Activated naive CD4-positive, alpha-beta T cell treated with anti-CD3 and anti-CD28 coated beads, Interleukin-2, amount 10 ng/mL, durations not matched to agents 5 hours and 36 hours (primary cell): ENCODE data around the gene B3GALT6. TPM values are rescaled to one million over a fixed set of nuclear protein-coding genes. Genes with fewer than 3 reads are reported as not detected.

Experiments
- total RNA-seq, 2 experiments: library from RNA; stranded (reverse); gene quantifications; one replicate each; pipeline ENCODE4 v1.2.3, GENCODE V29; 2021

Gene B3GALT6
- total RNA-seq = 10 to 100 TPM; 17.3 to 18.5 TPM

GRCh38 chr1:1232208-1232795, at the start of gene B3GALT6:
B3GALT6 (plus strand) TSS chr1:1232237; CDS start chr1:1232279, 42 bp downstream.

GRCh38 chr1:1206376-1206965, 25.6 kb upstream of the B3GALT6 start, which contains the start of gene TNFRSF18:
TNFRSF18 (minus strand) TSS chr1:1206592; CDS start chr1:1206571, 21 bp downstream.

DNA sequence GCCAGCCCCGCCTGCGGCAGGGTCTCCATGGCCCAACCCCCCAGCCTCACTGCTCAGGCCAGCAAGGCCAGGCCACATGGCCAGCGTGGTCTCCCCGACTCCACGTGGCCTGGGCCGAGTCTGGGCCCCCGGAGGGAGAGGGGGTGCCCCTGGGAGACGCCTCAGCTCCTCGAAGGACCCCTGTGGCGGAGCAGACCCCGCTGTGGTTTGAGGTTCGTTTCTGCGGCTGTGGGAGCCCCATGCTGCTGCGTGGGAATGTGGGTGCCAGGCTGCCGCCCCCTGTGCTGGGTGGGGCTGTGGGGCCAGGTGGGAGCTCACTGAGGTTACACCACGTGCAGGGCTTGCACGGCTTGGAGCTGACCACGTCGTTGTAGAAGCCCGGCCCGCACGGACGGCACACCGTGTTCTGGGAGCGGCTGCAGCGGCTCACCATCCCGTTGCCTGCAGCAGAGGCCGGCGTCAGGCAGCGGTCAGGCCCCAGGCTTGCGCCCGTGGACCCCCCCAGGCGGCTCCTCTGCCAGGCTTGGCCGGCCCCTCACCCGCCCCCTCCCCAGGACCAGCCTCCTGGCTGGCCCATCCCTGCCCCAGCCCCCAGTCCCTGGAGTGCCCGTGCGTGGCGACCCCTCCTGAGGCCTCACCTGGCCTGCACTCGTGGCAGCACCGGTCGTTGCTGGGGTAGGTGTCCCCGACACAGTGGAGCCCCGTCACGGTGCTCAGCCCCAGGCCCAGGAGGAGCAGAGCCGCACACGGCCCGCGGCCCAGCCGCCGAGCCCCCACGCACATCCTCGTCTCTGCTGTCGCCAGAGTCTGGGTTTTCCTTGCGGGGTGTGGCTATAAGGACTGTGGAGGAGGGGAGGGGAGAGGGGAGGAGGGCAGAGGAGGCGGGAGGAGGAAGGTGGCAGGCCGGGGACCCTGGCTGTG, 18.4 kb upstream of the B3GALT6 start, which contains the start of gene TNFRSF4:
Gene TNFRSF4 (minus strand): TSS at position 809 of the 921 bp plus-strand sequence. CDS start 26 bp downstream, at position 783.

GRCh38 chr1:1231400-1232207, 433 bp upstream of the B3GALT6 start, which contains the start of gene SDF4:
SDF4 (minus strand) TSS chr1:1232001; CDS start chr1:1228772, 3,229 bp downstream.

GRCh38 chr1:1246577-1247340, 14.7 kb downstream of the B3GALT6 start, which contains the start of gene C1QTNF12:
C1QTNF12 (minus strand) TSS chr1:1246722; CDS start chr1:1246690, 32 bp downstream.

GRCh38 chr1:1273512-1274298, 41.7 kb downstream of the B3GALT6 start, which contains the start of gene UBE2J2:
UBE2J2 (minus strand) TSS chr1:1273854; CDS start chr1:1267992, 5,862 bp downstream.

Other genes starting within 250 kb of the B3GALT6 start
- not detected for gene HES4, start 232.1 kb upstream of the B3GALT6 start, total RNA-seq
- gene ISG15, start 218.7 kb upstream of the B3GALT6 start, total RNA-seq = 10 to 100 TPM; 87.5 to 92.8 TPM
- 1 to 10 TPM; 7.2 to 9.5 TPM for gene AGRN, start 212.1 kb upstream of the B3GALT6 start, total RNA-seq
- gene RNF223, start 157.9 kb upstream of the B3GALT6 start, total RNA-seq = not detected
- 10 to 100 TPM; 22.9 to 23.2 TPM for gene C1orf159, start 116.1 kb upstream of the B3GALT6 start, total RNA-seq
- gene TTLL10, start 58.4 kb upstream of the B3GALT6 start, total RNA-seq = under 1 TPM in 1 of 2 experiments, not detected in 1; 0.15 TPM
- gene TNFRSF18, start 25.6 kb upstream of the B3GALT6 start, total RNA-seq = 1 to 10 TPM; 7.6 to 9.3 TPM
- 10 to 100 TPM; 11.0 to 11.7 TPM for gene TNFRSF4, start 18.1 kb upstream of the B3GALT6 start, total RNA-seq
- gene SDF4, start 236 bp upstream of the B3GALT6 start, total RNA-seq = 10 to 100 TPM; 97.8 to 99.3 TPM
- 1 to 10 TPM; 2.5 to 3.2 TPM for gene C1QTNF12, start 14.5 kb downstream of the B3GALT6 start, total RNA-seq
- gene UBE2J2, start 41.6 kb downstream of the B3GALT6 start, total RNA-seq = 10 to 100 TPM; 60.2 to 62.5 TPM
- gene SCNN1D, start 48.2 kb downstream of the B3GALT6 start, total RNA-seq = 1 to 10 TPM; 4.1 to 6.2 TPM
- gene ACAP3, start 75.7 kb downstream of the B3GALT6 start, total RNA-seq = 10 to 100 TPM; 74.4 to 79.3 TPM
- gene PUSL1, start 76.4 kb downstream of the B3GALT6 start, total RNA-seq = 10 to 100 TPM; 18.5 to 19.6 TPM
- gene INTS11, start 92.4 kb downstream of the B3GALT6 start, total RNA-seq = 100 to 1,000 TPM; 112 to 114 TPM
- gene CPTP, start 92.6 kb downstream of the B3GALT6 start, total RNA-seq = 10 to 100 TPM; 21.3 to 21.6 TPM
- gene TAS1R3, start 99.0 kb downstream of the B3GALT6 start, total RNA-seq = 1 to 10 TPM in 1 of 2 experiments, under 1 TPM in 1; 0.73 to 1.1 TPM
- 10 to 100 TPM; 34.7 to 40.9 TPM for gene DVL1, start 117.2 kb downstream of the B3GALT6 start, total RNA-seq
- under 1 TPM in 1 of 2 experiments, not detected in 1; 0.12 TPM for gene MXRA8, start 126.3 kb downstream of the B3GALT6 start, total RNA-seq
- 10 to 100 TPM; 88.0 to 90.4 TPM for gene AURKAIP1, start 143.0 kb downstream of the B3GALT6 start, total RNA-seq
- 100 to 1,000 TPM; 120 to 122 TPM for gene CCNL2, start 167.1 kb downstream of the B3GALT6 start, total RNA-seq
- gene MRPL20, start 175.1 kb downstream of the B3GALT6 start, total RNA-seq = 10 to 100 TPM; 82.8 to 98.8 TPM
- not detected for gene ANKRD65, start 189.0 kb downstream of the B3GALT6 start, total RNA-seq
- under 1 TPM; 0.17 to 0.33 TPM for gene VWA1, start 203.5 kb downstream of the B3GALT6 start, total RNA-seq
- 1 to 10 TPM; 1.4 to 2.3 TPM for gene ATAD3C, start 217.5 kb downstream of the B3GALT6 start, total RNA-seq
- 10 to 100 TPM; 29.0 to 34.3 TPM for gene ATAD3B, start 239.5 kb downstream of the B3GALT6 start, total RNA-seq